Stimulated activated CD4-positive, alpha-beta T cell treated with anti-CD3 and anti-CD28 coated beads, Interleukin-15, amount 100 ng/mL, for 24 hours (primary cell): ENCODE results near the gene SOD3.

Source experiments
- DNase-seq: peaks from one replicate; pipeline ENCODE4 v3.0.0-alpha.2; 2020

Gene SOD3

DNA sequence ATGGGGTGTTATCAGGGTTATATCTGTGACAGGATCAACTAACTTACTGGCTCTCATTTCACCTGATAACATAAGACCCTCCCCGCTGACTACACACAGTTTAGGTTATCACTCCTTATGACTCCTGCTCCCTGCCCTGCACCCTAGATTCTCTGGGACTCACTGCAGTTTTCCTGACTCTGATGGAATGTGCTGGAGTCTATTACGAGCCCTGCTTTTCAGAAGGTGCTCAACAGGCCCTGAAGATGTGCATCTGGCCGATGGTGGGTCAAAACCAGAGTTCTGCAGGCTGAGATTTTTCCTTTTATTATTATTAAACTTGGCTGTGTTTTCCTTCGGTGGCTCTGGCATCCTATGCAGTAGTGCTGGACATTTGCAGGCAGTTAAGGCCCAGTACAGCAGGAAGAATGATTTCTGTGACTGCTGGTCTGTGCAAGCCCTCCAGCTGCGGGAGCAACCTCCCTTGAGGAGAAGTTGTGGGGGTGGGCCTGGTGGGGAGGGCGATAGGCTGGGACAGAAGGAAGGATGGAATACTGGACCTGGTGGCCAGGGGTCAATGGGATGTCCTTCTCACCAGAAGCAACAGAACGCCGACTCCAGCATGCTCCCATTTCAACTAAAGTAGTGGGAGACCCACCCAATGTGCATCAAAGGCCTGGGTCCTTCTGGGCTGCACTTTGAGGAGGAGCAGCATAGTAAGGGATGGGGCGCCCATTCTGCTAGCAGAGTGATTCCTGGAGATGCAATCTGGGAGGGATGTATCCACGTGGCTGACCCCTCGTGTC is 11.0 kb downstream of the SOD3 start:
- DNase-seq: no peak

DNA sequence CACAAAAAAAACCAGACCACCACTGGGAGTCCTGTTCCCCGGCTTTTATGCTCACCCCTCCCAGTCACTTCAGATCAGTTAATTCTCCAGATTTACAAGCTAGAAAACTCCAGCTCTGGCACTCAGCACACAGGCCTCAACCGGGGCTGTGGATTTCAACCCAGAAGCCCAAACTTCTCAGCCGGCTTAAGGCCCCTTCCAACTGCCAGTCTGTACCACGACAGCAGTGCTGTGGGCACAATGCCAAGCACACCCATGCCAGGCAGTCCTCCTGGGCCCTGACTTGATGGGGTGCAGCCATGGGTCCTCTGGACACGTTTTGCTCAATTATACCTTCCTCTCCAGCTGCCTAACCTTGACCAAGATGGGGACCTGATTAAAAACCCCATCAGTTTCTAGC is 12.2 kb downstream of the SOD3 start:
- DNase-seq: no peak

DNA sequence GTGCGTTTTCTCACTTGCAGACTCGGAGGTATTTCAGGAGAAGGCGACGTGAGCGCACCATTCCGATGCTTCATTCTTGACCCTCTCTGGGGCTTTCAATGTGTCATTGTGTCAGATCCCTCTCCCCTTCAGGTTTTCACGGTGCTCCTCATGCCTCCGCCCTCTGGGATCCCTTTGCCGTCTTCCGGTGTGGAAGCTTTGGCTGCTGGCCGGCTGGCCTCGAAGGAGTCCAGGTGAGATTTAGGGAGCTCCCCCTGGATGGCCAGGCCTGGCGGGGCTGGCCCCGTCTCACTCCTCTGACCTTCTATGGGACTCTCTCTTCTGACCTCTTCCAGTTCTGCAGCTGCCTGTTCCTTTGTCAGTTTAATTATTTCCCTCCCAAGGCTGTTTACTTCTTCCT is 12.9 kb downstream of the SOD3 start:
- DNase-seq: no peak

DNA sequence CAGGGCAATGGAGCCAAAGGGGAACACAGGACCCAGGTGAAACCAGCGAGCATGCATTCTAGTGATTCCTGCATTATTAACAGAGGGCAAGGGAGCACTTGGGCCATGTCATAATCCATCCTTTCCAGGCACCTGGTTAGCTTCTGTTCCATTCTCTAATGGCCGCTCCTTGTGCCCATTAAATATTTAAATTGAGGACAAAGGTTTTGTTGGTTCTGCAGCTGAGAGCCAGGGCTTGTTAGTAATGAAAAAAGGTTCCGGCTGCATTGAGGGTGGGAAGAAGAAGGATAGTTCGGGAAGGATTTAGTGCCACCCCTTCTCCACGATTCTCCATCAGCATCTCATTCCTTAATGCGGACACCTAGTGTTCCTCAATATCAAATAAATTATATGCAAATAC is 13.6 kb downstream of the SOD3 start:
- no peak for DNase-seq

DNA sequence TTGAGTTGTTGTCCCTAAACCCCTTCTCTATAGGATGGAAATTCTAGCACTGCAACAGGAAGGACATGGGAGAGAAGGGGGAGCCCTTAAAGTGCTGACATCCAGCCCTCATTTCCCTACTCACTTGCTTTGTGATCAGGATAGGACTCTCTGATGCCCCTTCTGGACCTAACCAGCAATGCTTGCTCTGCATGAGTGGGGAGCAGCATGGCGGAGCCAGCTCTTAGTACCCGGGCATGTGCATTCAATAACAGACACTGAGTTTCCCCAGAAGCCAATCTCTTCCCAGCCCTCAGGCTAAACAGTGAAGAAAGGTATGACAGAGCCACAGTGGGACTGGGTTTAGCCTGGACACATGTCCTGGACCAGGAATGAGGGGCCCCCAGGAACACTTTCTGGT is 14.0 kb downstream of the SOD3 start:
- DNase-seq: no peak

DNA sequence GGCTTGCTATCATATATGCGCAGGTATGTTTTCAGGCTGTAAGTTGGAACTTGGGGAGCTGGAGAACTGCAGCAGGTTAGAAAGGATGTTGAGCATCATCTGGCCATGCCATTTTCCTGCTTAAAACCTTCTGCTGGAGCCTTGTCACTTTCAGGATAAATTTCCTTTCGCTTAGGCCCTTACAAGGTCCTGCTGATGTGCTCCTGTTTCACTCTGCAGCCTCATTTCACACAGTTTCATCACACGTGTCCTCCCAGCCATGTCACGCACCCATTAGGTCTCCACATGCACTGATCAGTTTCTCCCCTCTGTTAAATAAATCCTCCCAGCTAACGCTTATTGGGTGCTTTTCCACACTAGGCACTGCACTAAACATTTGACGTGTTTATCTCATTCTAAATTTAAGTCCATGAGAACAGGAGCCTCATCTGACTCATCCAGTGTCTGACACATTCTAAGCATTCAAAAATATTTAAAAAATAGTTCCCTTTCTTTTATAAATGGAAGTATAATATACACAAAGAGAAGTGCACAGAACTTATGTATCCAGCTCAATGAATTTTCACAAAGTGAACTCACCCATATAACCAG is 14.5 kb downstream of the SOD3 start:
- no peak for DNase-seq

DNA sequence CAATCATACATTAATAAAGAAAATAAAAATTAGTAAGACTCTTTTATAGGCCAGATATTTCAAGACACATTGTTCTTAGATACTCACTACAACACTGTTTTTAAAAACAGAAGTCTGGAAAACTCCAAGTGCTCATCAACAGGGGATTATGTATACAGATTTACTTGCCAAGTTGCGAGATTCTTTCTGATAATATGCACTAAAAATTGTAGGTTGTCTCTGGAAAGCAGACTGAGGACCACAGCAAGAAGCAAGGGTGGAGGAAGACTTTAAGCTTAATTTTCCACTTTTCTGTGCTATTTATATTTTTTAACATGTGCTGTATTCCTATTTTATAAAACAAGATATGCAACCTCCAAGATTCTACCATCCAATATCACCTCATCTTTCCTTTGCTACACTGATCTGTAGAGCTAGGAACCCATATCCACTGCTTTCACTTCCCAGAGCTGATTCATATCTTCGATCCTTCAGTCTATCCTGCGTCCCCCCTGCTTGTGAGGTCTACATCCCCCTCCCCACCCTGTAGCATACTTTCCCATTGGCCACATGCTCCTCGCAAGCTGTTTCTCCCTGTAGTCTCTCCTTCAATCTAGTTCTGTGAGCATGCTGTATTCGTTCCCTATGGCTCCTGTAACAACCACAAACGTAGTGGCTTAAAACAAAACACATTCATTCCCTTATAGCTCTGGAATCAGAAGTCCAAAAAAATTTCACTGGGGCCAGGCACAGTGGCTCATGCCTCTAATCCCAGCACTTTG is 15.7 kb downstream of the SOD3 start:
- DNase-seq: no peak

DNA sequence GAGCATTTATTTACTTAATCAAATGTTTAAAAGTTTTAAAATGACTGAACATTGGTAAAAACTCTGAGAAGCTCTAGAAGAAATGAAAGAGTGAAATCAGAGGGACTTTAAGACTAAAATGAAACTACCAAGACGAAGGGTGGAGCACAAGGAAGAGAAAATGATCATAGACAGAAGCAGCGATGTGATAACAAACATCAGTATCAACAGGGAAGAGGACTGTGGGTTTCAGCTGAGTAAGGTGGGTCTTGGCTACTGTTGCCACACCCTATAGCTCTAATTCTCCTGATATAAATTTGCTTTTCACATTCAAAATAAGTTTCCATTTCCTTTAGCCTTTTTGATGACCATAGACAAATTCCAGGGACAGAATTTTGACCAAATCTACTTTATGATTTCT is 18.4 kb downstream of the SOD3 start:
- no peak for DNase-seq

DNA sequence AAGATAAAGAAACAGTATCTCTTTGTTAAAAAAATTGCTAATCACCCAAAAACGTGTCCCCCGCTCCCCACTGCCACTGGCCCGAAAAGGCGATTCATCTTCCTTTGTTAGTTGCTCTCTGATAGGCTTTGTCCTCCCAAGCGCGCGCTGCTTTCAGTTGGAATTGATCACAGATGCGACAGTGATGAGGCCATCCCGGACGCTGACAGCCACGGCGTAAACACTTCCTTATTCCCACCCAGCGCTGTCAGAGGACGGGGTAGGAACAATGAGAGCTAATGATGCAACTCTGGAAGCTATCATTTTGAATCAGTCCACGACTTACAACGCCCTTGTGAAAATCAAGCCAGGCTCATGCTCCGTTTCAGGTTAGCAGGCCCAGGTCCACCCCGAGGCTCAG is 21.4 kb downstream of the SOD3 start:
- no peak for DNase-seq

DNA sequence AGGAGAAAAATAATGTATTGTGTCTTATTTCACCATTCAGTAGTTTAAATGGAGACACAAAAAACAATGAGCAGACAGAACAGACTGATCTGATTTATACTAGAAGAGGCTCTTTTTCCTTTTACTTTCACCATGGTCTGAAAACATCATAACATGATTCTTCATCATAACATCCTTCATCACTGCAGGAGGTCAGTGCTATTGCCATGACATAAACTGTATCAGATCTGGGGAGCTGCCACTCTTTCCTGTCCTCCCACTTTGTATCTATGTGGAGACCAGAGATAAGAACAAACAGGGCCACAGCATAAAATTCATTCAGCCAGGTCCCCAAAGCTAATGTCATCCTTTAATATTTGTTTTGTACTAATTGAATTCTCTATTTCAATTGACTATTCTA is 25.2 kb downstream of the SOD3 start:
- DNase-seq: no peak

DNA sequence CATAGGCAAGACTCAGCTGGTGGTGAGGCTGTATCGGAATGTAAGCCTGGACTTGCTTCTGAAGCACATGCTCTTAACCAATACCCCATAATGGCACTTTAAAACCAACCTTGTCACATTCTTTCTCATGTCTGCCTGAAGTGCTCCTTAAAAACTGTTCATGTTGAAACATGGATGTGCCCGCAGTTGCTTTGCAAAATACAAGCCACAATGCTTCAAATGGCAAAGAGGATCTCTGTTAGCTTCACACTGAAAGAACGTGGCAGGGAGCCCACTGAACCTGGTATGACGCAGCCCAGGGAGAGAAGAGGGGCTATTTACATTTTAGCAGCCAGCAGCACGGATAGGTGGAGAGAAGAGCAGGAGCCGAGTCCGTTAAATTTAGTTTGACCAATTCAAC is 29.3 kb downstream of the SOD3 start:
- no peak for DNase-seq

DNA sequence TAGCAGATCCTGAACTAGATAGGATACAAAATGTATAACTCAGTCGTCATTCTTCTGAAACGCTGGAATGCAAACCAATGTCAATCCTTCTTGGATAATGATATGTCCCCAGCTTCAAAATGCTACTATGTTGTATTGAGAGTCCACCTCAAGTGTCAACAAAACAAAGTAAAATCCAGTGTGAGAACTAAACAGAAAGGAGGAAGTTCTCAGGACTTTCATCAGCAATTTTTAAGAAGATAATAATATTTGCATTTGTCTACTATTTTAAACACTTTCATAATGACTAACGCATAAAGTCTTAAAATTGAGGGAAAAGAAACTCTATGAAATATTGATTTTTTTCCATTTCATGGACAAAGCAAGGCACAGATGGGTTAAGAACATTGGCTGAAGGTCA is 36.3 kb downstream of the SOD3 start:
- no peak for DNase-seq

DNA sequence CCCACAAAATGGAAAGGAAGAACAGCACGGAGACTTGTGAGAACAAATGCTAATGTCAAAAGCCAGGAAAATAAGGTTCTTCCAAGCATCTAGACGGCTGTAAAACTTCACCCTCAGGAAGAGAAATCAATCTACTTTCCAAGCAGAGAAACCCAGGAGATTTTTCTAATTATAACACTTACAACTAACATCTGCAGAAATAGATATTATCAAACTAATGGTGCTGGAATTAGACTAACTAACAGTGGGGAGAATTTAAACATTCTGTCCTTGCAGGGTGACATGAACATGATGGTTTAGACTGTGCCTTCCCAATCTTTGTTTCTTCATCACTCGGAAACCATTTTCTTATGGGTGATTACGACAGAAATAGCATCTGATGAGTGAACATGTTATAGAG is 40.3 kb downstream of the SOD3 start:
- no peak for DNase-seq

DNA sequence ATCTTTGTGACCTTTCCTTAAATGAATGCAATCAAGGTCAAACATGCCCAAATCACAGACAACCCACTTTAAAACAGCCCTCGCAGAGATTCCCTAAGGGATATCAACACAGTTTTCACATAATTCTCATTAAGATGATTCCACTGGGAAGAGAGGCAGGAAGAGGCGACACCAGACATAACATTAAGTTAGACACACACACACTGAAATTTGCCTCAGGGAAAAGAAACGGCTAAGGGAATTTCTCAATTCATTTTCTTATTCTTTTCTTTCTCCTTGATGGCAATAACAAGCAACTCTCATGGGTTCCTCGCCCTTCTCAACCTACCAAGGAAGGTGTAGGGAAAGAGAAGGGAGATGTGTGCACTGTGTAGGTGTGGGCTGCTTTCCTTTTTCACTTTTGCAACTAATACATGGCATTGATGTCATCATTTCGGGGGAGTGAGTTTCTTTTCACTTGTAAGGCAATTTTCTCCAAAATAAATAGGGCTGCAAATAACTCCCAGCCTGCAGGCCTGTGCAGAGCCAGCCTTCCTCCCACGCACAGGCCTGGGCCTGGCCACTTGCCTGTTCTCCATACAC is 41.4 kb downstream of the SOD3 start:
- DNase-seq: no peak

DNA sequence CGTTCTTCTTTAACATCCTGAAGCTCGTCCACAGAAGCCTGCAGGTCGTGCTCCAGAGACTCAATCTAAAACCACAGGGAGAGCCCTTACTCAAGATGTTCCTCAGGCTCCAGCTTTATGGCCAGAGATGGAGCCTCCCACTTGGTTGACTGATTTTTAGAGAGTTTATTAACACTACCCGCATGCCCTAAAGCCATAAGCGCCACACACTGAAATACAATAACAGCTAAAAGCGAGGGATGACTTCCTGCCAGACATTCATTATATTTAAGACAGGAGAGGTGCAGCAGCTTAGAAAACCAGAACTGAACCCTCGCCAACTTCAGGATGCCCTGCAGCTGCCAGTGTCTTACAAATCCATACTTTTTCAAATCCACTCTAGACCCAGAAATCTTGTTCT is 42.0 kb downstream of the SOD3 start:
- DNase-seq: no peak

DNA sequence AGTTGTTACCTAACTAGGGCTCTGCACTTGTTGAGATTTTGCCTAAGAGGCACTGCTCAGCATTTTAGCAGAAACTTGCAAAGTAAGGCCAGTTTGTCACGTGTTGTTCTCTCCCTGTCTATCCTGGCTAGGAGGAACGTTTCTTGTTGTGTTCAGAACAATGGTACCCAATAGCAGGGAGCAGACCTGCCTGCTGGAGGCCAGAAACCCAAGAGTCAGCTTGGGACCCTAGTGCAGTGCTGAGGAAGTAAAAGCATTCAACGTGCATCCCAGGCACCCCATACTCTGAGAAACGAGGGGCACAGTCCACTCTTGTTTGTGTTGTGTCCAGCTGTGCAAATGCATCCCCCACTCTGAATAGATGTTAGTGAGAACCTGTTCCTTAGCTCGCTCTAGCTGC is 42.4 kb downstream of the SOD3 start:
- DNase-seq: no peak

DNA sequence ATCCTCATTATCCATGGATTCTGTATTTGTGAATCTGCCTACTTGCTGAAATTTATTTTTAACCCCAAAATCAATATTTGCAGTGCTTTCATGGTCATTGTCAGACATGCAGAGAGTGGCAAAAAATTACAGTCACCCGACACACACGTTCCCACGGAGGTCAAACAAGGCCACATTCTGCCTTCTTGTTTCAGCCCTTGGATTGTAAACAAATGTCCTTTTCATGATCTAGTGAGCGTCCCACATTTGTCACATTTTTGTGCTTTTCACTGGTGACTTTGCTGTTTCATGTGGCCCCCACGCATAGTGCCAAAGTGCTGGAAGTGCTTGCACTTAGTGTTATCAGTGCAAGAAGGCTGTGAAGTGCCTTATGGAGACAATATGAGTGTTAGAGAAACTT is 45.0 kb downstream of the SOD3 start:
- no peak for DNase-seq

DNA sequence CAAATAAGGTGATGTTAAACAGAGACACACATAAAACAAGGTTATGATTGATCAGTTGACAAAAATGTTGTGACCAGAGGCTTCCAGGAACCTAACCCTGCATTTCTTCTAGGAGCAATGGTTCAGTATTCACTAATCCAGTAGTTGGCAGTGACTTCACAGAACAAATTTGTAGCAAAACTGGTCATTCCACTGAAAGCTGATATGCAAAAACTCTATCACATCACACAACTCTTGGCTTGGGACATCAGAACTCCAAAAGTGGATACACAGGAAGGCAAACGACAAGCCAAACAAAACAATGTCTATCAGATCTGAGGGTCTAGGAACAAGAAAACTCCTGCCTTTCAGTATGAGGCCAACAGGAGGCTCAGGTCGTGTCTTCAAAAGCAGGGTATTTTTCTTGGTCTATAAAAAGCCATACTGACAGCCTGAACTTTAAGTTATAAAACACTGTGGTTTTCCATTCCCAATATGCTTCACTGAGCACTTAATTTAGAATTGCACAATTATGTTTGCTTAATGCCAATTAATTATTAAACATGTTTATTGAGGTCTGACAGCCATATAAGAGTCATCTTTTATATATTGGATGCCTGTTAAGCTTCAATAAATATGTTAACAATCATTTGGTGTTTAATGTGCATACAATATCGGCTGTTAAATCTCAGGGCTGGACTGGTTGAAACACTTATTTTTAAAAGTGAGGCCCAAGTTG is 45.6 kb downstream of the SOD3 start:
- no peak for DNase-seq

DNA sequence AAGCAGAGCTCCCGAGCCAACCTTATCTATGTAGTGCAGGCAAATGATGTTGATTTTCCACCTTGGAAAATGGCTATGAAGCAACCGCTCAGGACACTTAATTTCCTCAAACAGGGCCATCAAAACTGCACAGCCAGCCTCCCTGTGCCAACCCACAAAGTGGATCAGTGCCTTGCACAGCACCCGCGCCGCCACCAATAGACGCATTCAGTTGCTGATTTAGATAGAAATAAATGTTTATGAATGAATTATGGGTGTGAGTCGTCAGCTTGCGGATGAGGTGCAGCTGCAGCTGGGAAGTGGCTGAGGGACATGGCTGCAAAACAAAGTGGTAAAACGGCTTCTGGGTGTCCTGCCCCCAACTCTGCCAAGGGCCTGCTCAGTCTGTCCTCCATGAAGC is 47.0 kb downstream of the SOD3 start:
- no peak for DNase-seq

DNA sequence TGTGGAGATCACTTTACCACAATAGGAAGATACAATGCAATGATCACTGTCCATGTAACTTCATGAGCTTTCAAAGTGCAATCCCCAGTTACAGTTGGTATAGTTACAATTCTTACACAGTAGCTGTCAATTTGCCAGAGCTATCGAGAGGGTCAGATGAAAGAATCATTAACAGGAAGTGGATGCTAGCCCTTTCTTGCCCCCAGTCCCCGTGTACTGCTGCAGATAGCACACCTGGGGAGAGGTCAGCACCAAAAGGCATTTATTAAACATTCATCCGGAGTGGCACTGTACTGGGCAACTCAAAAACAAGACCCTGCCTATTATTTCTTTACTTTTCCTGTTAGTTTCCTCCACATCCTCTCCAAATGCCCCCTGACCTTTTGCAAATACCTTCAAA is 47.7 kb downstream of the SOD3 start:
- no peak for DNase-seq

DNA sequence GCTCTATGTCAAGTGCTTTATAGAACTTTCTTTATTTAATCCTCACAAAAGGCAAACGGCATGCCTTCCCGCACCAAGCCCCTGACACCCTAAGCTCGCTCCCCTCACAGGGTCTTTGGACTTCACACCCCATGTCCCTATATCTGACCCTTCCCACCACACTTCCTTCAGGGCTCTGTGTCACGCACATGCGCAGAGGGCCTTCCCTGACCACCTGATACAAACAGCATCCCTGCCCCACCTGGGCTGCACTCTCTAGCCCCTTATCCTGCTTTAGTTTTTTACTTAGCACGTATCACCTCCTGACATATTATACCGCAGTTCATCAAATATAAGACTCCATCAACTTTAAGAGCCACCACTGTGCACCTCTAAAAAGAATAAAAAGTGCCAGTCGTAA is 49.8 kb downstream of the SOD3 start:
- no peak for DNase-seq

DNA sequence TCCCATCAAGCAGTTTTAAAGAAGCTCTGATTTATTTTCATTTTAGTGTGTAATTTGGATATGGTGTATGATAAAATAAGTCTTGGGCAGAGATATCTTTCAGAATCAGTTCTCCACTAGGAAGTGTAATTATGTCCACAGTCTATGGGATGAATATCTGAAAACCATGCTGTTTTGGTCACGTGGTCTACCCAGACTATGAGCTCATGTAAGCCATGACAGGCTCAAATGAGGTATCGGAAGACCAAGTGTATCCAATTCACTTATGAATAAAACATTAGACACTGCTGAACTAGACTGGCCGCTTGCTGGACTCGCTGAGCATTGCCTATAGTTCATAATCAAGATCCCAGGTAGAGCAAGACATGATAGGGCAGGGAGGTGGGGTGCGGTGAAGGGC is 50.5 kb downstream of the SOD3 start:
- no peak for DNase-seq

DNA sequence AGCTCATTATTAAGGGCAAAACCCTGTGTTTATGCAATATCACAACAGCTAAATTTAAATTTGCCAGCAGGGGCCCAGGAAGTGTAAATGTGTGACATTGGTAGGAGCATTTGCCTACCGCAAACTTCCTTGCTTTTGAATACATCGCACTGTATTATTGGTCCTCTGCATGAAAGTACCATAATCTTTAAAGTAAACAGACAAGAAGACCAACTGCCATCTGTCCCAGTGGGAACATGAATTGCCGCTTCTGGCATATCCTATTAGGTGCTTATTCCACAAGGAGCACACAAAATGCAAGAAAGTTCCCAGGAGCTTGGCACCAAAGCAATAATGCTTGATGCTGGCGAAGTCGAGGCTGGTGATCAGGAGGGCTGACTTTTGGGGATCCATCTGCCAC is 51.3 kb downstream of the SOD3 start:
- no peak for DNase-seq
